ENCODE data around the gene G2E3.

G2E3 gene

DNA sequence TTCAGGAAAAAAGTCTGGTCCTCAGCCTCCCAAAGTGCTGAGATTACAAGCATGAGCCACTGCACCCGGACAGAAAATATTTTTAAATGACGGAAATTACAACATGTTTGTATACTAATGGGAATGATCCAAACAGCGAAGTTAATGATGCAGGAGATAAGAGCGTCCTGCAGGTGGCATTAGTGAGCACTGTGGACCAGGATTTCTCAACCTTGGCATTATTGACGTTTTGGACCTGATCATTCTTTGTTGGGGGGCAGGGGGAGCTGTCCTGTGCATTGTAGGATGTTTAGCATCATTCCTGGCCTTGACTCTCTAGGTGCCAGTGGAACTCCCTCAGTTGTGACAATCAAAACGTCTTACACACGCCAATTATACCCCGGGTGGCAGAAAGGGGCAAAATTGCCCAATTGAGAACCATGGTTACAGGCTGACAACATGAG is 97.3 kb downstream of the G2E3 start:
- FAIRE-seq (peak; percentile 75), DNase-seq (ENCODE audit: insufficient read length, low spot score) (no peak)
- no peak for TF ChIP-seq POU2F2 (IDR thresholded peaks at IDR 0.05; ENCODE audit: low read depth, low read length)
- no peak for TF ChIP-seq TAF1 (IDR thresholded peaks at IDR 0.05; ENCODE audit: low read depth, low read length)
- TF ChIP-seq PAX5 (IDR thresholded peaks at IDR 0.05; ENCODE audit: insufficient read depth, low read length, severe bottlenecking) = no peak
- no peak for TF ChIP-seq POLR2AphosphoS5 (IDR thresholded peaks at IDR 0.05; ENCODE audit: low read depth, low read length)
- TF ChIP-seq SPI1 (IDR thresholded peaks at IDR 0.05; ENCODE audit: low read depth, low read length) = no peak

DNA sequence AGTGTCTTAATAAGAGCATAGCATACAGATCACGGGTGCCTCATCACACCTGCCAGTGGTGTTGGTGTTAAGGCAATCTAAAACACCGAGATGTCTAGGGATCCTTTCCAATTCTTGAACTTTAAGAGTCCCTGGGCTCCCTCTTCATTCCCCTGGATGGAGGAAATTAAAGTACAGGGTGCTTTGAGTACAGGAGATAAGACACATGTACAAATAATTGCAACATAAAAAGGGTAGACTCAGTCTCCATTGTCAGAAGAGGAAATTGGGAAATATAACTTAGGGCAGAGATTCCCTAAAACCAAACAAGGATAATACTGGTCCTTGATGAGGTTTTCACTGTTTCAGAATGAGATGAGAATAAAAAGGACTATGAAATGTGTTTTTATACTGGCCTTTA is 98.1 kb downstream of the G2E3 start:
- no peak for FAIRE-seq

DNA sequence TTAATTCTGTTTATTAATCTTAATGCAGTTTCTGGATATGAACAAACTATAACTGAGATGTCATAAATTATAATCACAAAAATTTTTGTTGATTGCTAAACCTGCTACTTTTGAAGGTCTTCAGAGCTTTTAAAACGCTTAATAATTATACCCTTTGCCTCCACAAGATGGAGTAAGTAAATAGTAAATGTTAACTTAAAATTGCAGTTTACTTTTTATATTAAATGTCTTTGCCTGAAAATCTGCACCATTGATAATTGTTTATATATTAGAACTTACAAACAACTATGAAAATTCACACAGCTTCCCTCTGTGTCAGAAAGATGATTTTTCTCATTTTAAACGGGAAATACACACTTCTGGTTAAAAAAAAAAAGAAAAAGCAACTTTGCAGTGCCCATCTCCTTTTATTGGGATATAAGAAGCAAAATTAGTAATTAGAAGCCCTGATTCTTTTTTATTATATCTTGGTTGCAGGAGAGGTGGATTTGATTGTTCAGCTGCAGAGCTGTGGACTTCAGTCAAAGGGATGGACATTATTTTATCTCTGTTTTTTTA is 98.7 kb downstream of the G2E3 start:
- TF ChIP-seq POLR2AphosphoS5 (IDR thresholded peaks at IDR 0.05; ENCODE audit: low read depth, low read length) (no peak), TAF1 (IDR thresholded peaks at IDR 0.05; ENCODE audit: low read depth, low read length) (no peak), PAX5 (IDR thresholded peaks at IDR 0.05; ENCODE audit: insufficient read depth, low read length, severe bottlenecking) (no peak), POLR2A (IDR thresholded peaks at IDR 0.05; ENCODE audit: low read depth, low read length) (no peak), SPI1 (IDR thresholded peaks at IDR 0.05; ENCODE audit: low read depth, low read length) (no peak), POU2F2 (IDR thresholded peaks at IDR 0.05; ENCODE audit: low read depth, low read length) (no peak)
- no peak for FAIRE-seq
- DNase-seq (ENCODE audit: insufficient read length, low spot score) = no peak

More for the DNA sequence above, 98.1 kb downstream of the G2E3 start:
- no peak for DNase-seq (ENCODE audit: insufficient read length, low spot score)
- no peak for TF ChIP-seq POU2F2 (IDR thresholded peaks at IDR 0.05; ENCODE audit: low read depth, low read length)
- no peak for TF ChIP-seq POLR2AphosphoS5 (IDR thresholded peaks at IDR 0.05; ENCODE audit: low read depth, low read length)
- no peak for TF ChIP-seq PAX5 (IDR thresholded peaks at IDR 0.05; ENCODE audit: insufficient read depth, low read length, severe bottlenecking)
- no peak for TF ChIP-seq TAF1 (IDR thresholded peaks at IDR 0.05; ENCODE audit: low read depth, low read length)
- TF ChIP-seq POLR2A (IDR thresholded peaks at IDR 0.05; ENCODE audit: low read depth, low read length) = no peak
- TF ChIP-seq SPI1 (IDR thresholded peaks at IDR 0.05; ENCODE audit: low read depth, low read length) = no peak

DNA sequence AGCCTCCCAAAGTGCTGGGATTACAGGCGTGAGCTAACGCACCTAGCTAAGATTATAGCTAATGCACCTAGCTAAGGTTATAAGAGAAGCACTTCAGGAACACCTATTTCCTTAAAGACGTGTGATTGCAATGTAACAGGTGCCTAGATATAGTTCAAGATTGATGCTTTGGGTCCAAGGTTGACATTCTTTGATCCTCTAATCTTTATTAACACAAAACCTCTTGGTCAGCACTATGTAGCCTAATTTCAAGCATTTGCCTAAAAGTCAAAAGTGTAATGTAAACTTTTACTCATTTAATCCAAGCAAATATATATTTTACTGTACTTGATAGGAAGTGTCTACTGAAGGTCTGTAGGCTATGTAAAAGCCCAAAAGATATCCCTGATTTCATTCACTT is 99.7 kb downstream of the G2E3 start:
- TF ChIP-seq POU2F2 (IDR thresholded peaks at IDR 0.05; ENCODE audit: low read depth, low read length) (no peak), SPI1 (IDR thresholded peaks at IDR 0.05; ENCODE audit: low read depth, low read length) (no peak), POLR2A (IDR thresholded peaks at IDR 0.05; ENCODE audit: low read depth, low read length) (no peak), PAX5 (IDR thresholded peaks at IDR 0.05; ENCODE audit: insufficient read depth, low read length, severe bottlenecking) (no peak), TAF1 (IDR thresholded peaks at IDR 0.05; ENCODE audit: low read depth, low read length) (no peak), POLR2AphosphoS5 (IDR thresholded peaks at IDR 0.05; ENCODE audit: low read depth, low read length) (no peak)
- DNase-seq (ENCODE audit: insufficient read length, low spot score) (no peak), FAIRE-seq (peak; percentile 13)

DNA sequence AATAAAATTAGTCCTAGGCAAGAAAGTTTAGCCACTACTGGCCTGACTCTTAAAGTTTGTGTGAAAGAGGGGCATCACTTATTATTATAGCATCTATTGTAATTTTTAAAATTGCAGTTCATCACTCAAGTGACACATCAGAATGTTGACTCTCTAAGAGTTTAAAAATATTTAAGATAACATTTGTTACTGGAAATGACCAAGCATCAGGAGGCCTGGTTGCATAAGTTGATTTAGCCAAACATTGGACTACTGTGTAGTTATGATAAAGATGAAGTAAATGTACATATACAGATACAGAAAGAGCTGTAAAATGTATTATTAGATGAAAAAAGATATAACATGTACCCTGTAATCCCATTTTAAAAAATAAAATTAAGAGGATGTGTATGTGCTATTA is 110.6 kb downstream of the G2E3 start:
- DNase-seq (ENCODE audit: insufficient read length, low spot score) = no peak
- FAIRE-seq = no peak
- TF ChIP-seq TAF1 (IDR thresholded peaks at IDR 0.05; ENCODE audit: low read depth, low read length) (no peak), POLR2AphosphoS5 (IDR thresholded peaks at IDR 0.05; ENCODE audit: low read depth, low read length) (no peak), PAX5 (IDR thresholded peaks at IDR 0.05; ENCODE audit: insufficient read depth, low read length, severe bottlenecking) (no peak), SPI1 (IDR thresholded peaks at IDR 0.05; ENCODE audit: low read depth, low read length) (no peak), POU2F2 (IDR thresholded peaks at IDR 0.05; ENCODE audit: low read depth, low read length) (no peak), POLR2A (IDR thresholded peaks at IDR 0.05; ENCODE audit: low read depth, low read length) (no peak)
